WTC11 (cell line): ENCODE data around the gene PROK1. TPM values are rescaled to one million over a fixed set of nuclear protein-coding genes. Genes with fewer than 3 reads are reported as not detected.

Source experiments
- ATAC-seq: fragments of 200-7000 bp; cut with Tn5 transposase; 2 replicates; pipeline ENCODE4 v1.10.0; 2021; ENCODE audit warnings: mild to moderate bottlenecking, moderate library complexity
- CTCF ChIA-PET: fragments of 300-600 bp; sonication (Branson Sonifier 250); formaldehyde crosslinking; loops from one replicate; lab custom pipeline; 2021; ENCODE audit warnings: antibody characterized with exemption; lab: Charles Lee
- POLR2A ChIA-PET: fragments of 350-600 bp; sonication (Branson Sonifier 250); formaldehyde crosslinking; loops from one replicate; lab custom pipeline; 2021; ENCODE audit warnings: antibody characterized with exemption; lab: Charles Lee
- DNase-seq: peaks from one replicate; pipeline ENCODE4 v3.0.0; 2021; ENCODE audit warnings: low spot score
- H3K27ac Mint-ChIP-seq: 2 replicates; pipeline ENCODE4 v1.8.0; 2021; ENCODE audit warnings: mixed read lengths
- H3K27me3 Mint-ChIP-seq: 2 replicates; pipeline ENCODE4 v1.8.0; 2021; ENCODE audit warnings: low read depth, mild to moderate bottlenecking, moderate library complexity, mixed read lengths
- H3K36me3 Mint-ChIP-seq: 2 replicates; pipeline ENCODE4 v1.8.0; 2021; ENCODE audit warnings: mixed read lengths
- H3K4me1 Mint-ChIP-seq: 2 replicates; pipeline ENCODE4 v1.8.0; 2022; ENCODE audit warnings: mixed read lengths
- H3K4me3 Mint-ChIP-seq: 2 replicates; pipeline ENCODE4 v1.8.0; 2021; ENCODE audit warnings: mild to moderate bottlenecking, moderate library complexity, mixed read lengths
- H3K9me3 Mint-ChIP-seq: 2 replicates; pipeline ENCODE4 v1.8.0; 2021; ENCODE audit warnings: mixed read lengths
- ATF1 ChIP-seq: sonication (generic); formaldehyde crosslinking; IDR thresholded peaks from 2 replicates; pipeline ENCODE4 v1.8.1; 2023; ENCODE audit warnings: mild to moderate bottlenecking, moderate library complexity, missing genetic modification reagents
- CREM ChIP-seq: sonication (generic); formaldehyde crosslinking; IDR thresholded peaks from 2 replicates; pipeline ENCODE4 v1.8.1; 2022; ENCODE audit warnings: mild to moderate bottlenecking, missing genetic modification reagents, moderate library complexity
- ELF4 ChIP-seq: sonication (generic); formaldehyde crosslinking; IDR thresholded peaks from 2 replicates; pipeline ENCODE4 v1.8.1; 2022; ENCODE audit warnings: low read depth, mild to moderate bottlenecking, moderate library complexity, missing genetic modification reagents
- FOXK1 ChIP-seq: sonication (generic); formaldehyde crosslinking; IDR thresholded peaks from 2 replicates; pipeline ENCODE4 v1.8.0; 2022; ENCODE audit warnings: mild to moderate bottlenecking, moderate library complexity, missing genetic modification reagents
- HMGA2 ChIP-seq: fragments of 250-450 bp; sonication (Bioruptor Pico); IDR thresholded peaks from 2 replicates; pipeline ENCODE4 v1.4.0; 2021; ENCODE audit warnings: mild to moderate bottlenecking, moderate library complexity
- MYBL2 ChIP-seq: sonication (generic); formaldehyde crosslinking; IDR thresholded peaks from 2 replicates; pipeline ENCODE4 v1.8.1; 2023; ENCODE audit warnings: mild to moderate bottlenecking, moderate library complexity, missing genetic modification reagents
- NR2C2 ChIP-seq: sonication (generic); formaldehyde crosslinking; IDR thresholded peaks from 2 replicates; pipeline ENCODE4 v1.8.0; 2022; ENCODE audit warnings: mild to moderate bottlenecking, missing genetic modification reagents
- NR3C1 ChIP-seq: sonication (generic); formaldehyde crosslinking; conservative IDR thresholded peaks from 2 replicates; pipeline ENCODE4 v1.8.1; 2023; ENCODE audit warnings: low read depth, mild to moderate bottlenecking, missing genetic modification reagents
- PRRX2 ChIP-seq: fragments of 250-450 bp; sonication (Bioruptor Pico); IDR thresholded peaks from 2 replicates; pipeline ENCODE4 v1.8.0; 2021; ENCODE audit warnings: mild to moderate bottlenecking
- RELA ChIP-seq: sonication (generic); formaldehyde crosslinking; IDR thresholded peaks from 2 replicates; pipeline ENCODE4 v1.8.1; 2022; ENCODE audit warnings: missing genetic modification reagents, mild to moderate bottlenecking, borderline replicate concordance
- TEAD1 ChIP-seq: sonication (generic); formaldehyde crosslinking; IDR thresholded peaks from 2 replicates; pipeline ENCODE4 v1.8.0; 2022; ENCODE audit warnings: mild to moderate bottlenecking, missing genetic modification reagents
- ZBTB21 ChIP-seq: sonication (generic); formaldehyde crosslinking; IDR thresholded peaks from 2 replicates; pipeline ENCODE4 v1.8.1; 2023; ENCODE audit warnings: mild to moderate bottlenecking, missing genetic modification reagents, borderline replicate concordance
- ZNF219 ChIP-seq: sonication (generic); formaldehyde crosslinking; IDR thresholded peaks from 2 replicates; pipeline ENCODE4 v1.8.0; 2023; ENCODE audit warnings: missing genetic modification reagents, mild to moderate bottlenecking, borderline replicate concordance
- ZNF416 ChIP-seq: fragments of 250-450 bp; sonication (Bioruptor Pico); IDR thresholded peaks from 2 replicates; pipeline ENCODE4 v1.9.0; 2021; ENCODE audit warnings: mild to moderate bottlenecking, inconsistent platforms
- total RNA-seq: library from RNA; stranded (reverse); gene quantifications from 3 replicates; pipeline ENCODE4 v1.2.3, GENCODE V29; 2021
- TF ChIP-seq, protein P1 (sequence below): fragments of 250-450 bp; sonication (Bioruptor Pico); IDR thresholded peaks from 2 replicates; pipeline ENCODE4 v1.8.0; 2021; ENCODE audit warnings: mild to moderate bottlenecking
- TF ChIP-seq, protein P2 (sequence below): sonication (generic); formaldehyde crosslinking; IDR thresholded peaks from 2 replicates; pipeline ENCODE4 v1.8.0; 2023; ENCODE audit warnings: missing genetic modification reagents
- TF ChIP-seq, protein P3 (sequence below): sonication (generic); formaldehyde crosslinking; IDR thresholded peaks from 2 replicates; pipeline ENCODE4 v1.8.0; 2022; ENCODE audit warnings: missing genetic modification reagents
- TF ChIP-seq, protein P4 (sequence below): sonication (generic); formaldehyde crosslinking; IDR thresholded peaks from 2 replicates; pipeline ENCODE4 v1.8.1; 2023; ENCODE audit warnings: mild to moderate bottlenecking, missing genetic modification reagents
- TF ChIP-seq, protein P5 (sequence below): sonication (generic); formaldehyde crosslinking; IDR thresholded peaks from 2 replicates; pipeline ENCODE4 v1.8.0; 2022; ENCODE audit warnings: mild to moderate bottlenecking, missing genetic modification reagents
- TF ChIP-seq, protein P6 (sequence below): sonication (generic); formaldehyde crosslinking; IDR thresholded peaks from 2 replicates; pipeline ENCODE4 v1.8.1; 2023; ENCODE audit warnings: mild to moderate bottlenecking, missing genetic modification reagents, moderate library complexity

PROK1 gene
- total RNA-seq, 1 experiment from 2014 or later = not detected

DNA sequence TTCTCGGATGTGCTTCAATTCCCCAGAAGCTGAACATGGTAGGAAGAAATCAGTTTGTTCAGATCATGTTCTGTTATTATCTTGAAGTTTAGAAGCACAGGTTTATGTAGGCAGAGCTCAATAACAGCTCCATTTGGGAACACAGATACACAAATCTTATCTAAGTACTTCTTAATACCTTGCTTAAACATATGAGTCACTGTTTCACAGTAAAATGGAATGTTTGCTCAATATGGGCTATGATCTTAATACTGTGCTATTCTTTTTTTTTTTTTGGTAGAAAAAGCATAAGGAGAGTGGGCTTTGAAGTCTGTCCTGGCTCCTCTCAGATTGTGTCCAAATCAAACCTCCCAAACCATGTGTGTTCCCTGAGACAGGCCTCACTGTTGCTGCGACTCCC, 13.4 kb downstream of the PROK1 start:
- Mint-ChIP-seq H3K27me3 (no peaks in the 10 kb centered on the region), H3K4me3 (no peak overlapping the region), H3K9me3 (peaks cover 5% of the 10 kb centered on the region; the same call in 1 of the 2 replicates), H3K27ac (no peak overlapping the region), H3K36me3 (no peaks in the 10 kb centered on the region), H3K4me1 (no peaks in the 10 kb centered on the region)
- ChIA-PET CTCF (interaction anchor here (1.2 to 8.6 kb wide), 9 partner anchors 18 to 257 kb away, joined by 3 to 105 read pairs (median 6); no protein-coding TSS in a partner anchor), POLR2A (no interaction called here)
- DNase-seq (no peak), ATAC-seq (no peak)
- TF ChIP-seq, protein P1, sequence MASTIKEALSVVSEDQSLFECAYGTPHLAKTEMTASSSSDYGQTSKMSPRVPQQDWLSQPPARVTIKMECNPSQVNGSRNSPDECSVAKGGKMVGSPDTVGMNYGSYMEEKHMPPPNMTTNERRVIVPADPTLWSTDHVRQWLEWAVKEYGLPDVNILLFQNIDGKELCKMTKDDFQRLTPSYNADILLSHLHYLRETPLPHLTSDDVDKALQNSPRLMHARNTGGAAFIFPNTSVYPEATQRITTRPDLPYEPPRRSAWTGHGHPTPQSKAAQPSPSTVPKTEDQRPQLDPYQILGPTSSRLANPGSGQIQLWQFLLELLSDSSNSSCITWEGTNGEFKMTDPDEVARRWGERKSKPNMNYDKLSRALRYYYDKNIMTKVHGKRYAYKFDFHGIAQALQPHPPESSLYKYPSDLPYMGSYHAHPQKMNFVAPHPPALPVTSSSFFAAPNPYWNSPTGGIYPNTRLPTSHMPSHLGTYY (CRISPR knock-in tag) = no peak
- TF ChIP-seq FOXK1 (CRISPR knock-in tag) (no peak), NR2C2 (no peak), RELA (no peak), ZNF416 (CRISPR knock-in tag) (no peak), PRRX2 (no peak), MYBL2 (CRISPR knock-in tag) (no peak), ZNF219 (no peak)
- TF ChIP-seq, protein P2, sequence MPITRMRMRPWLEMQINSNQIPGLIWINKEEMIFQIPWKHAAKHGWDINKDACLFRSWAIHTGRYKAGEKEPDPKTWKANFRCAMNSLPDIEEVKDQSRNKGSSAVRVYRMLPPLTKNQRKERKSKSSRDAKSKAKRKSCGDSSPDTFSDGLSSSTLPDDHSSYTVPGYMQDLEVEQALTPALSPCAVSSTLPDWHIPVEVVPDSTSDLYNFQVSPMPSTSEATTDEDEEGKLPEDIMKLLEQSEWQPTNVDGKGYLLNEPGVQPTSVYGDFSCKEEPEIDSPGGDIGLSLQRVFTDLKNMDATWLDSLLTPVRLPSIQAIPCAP (CRISPR knock-in tag) = no peak
- TF ChIP-seq, protein P3, sequence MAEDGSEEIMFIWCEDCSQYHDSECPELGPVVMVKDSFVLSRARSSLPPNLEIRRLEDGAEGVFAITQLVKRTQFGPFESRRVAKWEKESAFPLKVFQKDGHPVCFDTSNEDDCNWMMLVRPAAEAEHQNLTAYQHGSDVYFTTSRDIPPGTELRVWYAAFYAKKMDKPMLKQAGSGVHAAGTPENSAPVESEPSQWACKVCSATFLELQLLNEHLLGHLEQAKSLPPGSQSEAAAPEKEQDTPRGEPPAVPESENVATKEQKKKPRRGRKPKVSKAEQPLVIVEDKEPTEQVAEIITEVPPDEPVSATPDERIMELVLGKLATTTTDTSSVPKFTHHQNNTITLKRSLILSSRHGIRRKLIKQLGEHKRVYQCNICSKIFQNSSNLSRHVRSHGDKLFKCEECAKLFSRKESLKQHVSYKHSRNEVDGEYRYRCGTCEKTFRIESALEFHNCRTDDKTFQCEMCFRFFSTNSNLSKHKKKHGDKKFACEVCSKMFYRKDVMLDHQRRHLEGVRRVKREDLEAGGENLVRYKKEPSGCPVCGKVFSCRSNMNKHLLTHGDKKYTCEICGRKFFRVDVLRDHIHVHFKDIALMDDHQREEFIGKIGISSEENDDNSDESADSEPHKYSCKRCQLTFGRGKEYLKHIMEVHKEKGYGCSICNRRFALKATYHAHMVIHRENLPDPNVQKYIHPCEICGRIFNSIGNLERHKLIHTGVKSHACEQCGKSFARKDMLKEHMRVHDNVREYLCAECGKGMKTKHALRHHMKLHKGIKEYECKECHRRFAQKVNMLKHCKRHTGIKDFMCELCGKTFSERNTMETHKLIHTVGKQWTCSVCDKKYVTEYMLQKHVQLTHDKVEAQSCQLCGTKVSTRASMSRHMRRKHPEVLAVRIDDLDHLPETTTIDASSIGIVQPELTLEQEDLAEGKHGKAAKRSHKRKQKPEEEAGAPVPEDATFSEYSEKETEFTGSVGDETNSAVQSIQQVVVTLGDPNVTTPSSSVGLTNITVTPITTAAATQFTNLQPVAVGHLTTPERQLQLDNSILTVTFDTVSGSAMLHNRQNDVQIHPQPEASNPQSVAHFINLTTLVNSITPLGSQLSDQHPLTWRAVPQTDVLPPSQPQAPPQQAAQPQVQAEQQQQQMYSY (CRISPR knock-in tag) = no peak
- TF ChIP-seq, protein P4, sequence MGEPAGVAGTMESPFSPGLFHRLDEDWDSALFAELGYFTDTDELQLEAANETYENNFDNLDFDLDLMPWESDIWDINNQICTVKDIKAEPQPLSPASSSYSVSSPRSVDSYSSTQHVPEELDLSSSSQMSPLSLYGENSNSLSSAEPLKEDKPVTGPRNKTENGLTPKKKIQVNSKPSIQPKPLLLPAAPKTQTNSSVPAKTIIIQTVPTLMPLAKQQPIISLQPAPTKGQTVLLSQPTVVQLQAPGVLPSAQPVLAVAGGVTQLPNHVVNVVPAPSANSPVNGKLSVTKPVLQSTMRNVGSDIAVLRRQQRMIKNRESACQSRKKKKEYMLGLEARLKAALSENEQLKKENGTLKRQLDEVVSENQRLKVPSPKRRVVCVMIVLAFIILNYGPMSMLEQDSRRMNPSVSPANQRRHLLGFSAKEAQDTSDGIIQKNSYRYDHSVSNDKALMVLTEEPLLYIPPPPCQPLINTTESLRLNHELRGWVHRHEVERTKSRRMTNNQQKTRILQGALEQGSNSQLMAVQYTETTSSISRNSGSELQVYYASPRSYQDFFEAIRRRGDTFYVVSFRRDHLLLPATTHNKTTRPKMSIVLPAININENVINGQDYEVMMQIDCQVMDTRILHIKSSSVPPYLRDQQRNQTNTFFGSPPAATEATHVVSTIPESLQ (CRISPR knock-in tag) = no peak
- TF ChIP-seq, protein P5, sequence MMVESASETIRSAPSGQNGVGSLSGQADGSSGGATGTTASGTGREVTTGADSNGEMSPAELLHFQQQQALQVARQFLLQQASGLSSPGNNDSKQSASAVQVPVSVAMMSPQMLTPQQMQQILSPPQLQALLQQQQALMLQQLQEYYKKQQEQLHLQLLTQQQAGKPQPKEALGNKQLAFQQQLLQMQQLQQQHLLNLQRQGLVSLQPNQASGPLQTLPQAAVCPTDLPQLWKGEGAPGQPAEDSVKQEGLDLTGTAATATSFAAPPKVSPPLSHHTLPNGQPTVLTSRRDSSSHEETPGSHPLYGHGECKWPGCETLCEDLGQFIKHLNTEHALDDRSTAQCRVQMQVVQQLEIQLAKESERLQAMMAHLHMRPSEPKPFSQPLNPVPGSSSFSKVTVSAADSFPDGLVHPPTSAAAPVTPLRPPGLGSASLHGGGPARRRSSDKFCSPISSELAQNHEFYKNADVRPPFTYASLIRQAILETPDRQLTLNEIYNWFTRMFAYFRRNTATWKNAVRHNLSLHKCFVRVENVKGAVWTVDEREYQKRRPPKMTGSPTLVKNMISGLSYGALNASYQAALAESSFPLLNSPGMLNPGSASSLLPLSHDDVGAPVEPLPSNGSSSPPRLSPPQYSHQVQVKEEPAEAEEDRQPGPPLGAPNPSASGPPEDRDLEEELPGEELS = no peak

DNA sequence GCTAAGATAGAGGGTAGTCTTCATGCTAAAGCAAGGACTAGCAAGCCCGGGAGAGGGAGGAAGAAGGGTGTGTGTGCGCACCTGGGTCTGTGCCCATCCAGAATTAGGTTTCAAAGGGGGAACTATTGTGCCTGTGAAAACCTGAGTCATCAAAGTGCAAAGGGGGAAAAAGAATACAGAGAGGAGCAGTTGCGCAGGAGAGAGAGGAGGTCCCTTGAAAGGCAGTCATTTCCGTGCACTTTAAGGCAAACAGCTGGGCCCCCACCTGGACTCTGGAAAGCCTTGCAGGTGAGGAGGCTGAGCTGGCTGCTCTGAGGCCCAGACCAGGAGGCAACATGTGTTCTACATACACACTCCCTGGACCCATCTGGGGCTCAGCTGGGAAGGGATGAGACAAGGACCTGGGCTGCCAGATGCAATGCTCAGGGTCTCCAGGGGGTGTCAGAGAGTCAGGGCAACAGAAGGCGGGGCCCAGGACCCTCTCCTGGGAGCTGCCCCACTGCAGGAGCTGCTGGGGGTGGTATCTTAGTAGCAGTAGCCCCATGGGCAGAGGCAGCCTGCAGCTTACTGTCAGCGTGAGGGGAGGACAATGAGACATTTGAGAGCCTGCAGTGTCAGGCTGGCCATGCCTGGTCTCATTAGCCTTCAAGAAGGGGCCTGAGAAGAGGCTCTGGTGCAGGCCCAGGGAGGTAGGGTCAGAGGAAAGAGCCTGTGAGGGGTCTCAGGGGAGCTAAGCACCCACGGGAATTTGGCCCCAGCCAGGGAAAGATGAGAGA, 14.3 kb downstream of the PROK1 start:
- Mint-ChIP-seq H3K4me1 (no peaks in the 10 kb centered on the region), H3K27me3 (no peaks in the 10 kb centered on the region), H3K36me3 (no peaks in the 10 kb centered on the region), H3K27ac (no peak overlapping the region), H3K4me3 (no peak overlapping the region), H3K9me3 (peaks cover 5% of the 10 kb centered on the region; the same call in 1 of the 2 replicates)
- DNase-seq (no peak), ATAC-seq (peak; percentile 66)
- POLR2A ChIA-PET = interaction anchor here (0.7 kb wide), 1 partner anchor 31 kb away, joined by 3 read pairs; no protein-coding TSS in a partner anchor
- CTCF ChIA-PET = interaction anchor here (0.6 to 8.6 kb wide), 11 partner anchors 9 to 268 kb away, joined by 3 to 105 read pairs (median 6); no protein-coding TSS in a partner anchor
- TF ChIP-seq NR3C1 (CRISPR knock-in tag) = no peak
- no peak for TF ChIP-seq ATF1 (CRISPR knock-in tag)
- no peak for TF ChIP-seq HMGA2 (CRISPR knock-in tag)
- TF ChIP-seq, protein P6, sequence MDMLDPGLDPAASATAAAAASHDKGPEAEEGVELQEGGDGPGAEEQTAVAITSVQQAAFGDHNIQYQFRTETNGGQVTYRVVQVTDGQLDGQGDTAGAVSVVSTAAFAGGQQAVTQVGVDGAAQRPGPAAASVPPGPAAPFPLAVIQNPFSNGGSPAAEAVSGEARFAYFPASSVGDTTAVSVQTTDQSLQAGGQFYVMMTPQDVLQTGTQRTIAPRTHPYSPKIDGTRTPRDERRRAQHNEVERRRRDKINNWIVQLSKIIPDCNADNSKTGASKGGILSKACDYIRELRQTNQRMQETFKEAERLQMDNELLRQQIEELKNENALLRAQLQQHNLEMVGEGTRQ = no peak
- TF ChIP-seq, protein P2 (CRISPR knock-in tag) = no peak
- TF ChIP-seq TEAD1 (CRISPR knock-in tag) = no peak
- no peak for TF ChIP-seq ZBTB21 (CRISPR knock-in tag)
- no peak for TF ChIP-seq CREM (CRISPR knock-in tag)
- TF ChIP-seq, protein P1 (CRISPR knock-in tag) = no peak
- no peak for TF ChIP-seq ELF4
